IPS DF 6.9 (cell line): Measurements from ENCODE around the gene HOXB3.

Experiments used
- DNase-seq: peaks from one replicate; pipeline ENCODE4 v3.0.0-alpha.2; 2013; ENCODE audit warnings: low read depth, low spot score
- H3K27ac ChIP-seq: one replicate; pipeline ENCODE4 v1.5.1; 2013; ENCODE audit warnings: low read length, control low read depth
- H3K27me3 ChIP-seq: 2 replicates; pipeline ENCODE4 v1.6.1; 2013; ENCODE audit warnings: mild to moderate bottlenecking, low read length; ENCODE audit not compliant: control insufficient read depth, insufficient read depth
- H3K36me3 ChIP-seq: 2 replicates; pipeline ENCODE4 v1.6.1; 2013; ENCODE audit warnings: low read length; ENCODE audit not compliant: control insufficient read depth, insufficient read depth
- H3K4me1 ChIP-seq: 2 replicates; pipeline ENCODE4 v1.6.1; 2013; ENCODE audit warnings: low read length; ENCODE audit not compliant: control insufficient read depth, insufficient read depth
- H3K4me3 ChIP-seq: 2 replicates; pipeline ENCODE4 v1.5.1; 2013; ENCODE audit warnings: mild to moderate bottlenecking, low read length
- H3K9me3 ChIP-seq: 2 replicates; pipeline ENCODE4 v1.6.1; 2013; ENCODE audit warnings: low read length, inconsistent platforms; ENCODE audit not compliant: control insufficient read depth, insufficient read depth
- WGBS: extraction: QIAGEN DNeasy Blood & Tissue Kit; methylation state at CpG from one replicate; pipeline ENCODE4 v1.1.7; 2013; ENCODE audit warnings: mixed read lengths, missing lambda C conversion rate; ENCODE audit not compliant: insufficient read length, insufficient coverage; 5-methylcytosine and 5-hydroxymethylcytosine counted together

The HOXB3 gene

DNA sequence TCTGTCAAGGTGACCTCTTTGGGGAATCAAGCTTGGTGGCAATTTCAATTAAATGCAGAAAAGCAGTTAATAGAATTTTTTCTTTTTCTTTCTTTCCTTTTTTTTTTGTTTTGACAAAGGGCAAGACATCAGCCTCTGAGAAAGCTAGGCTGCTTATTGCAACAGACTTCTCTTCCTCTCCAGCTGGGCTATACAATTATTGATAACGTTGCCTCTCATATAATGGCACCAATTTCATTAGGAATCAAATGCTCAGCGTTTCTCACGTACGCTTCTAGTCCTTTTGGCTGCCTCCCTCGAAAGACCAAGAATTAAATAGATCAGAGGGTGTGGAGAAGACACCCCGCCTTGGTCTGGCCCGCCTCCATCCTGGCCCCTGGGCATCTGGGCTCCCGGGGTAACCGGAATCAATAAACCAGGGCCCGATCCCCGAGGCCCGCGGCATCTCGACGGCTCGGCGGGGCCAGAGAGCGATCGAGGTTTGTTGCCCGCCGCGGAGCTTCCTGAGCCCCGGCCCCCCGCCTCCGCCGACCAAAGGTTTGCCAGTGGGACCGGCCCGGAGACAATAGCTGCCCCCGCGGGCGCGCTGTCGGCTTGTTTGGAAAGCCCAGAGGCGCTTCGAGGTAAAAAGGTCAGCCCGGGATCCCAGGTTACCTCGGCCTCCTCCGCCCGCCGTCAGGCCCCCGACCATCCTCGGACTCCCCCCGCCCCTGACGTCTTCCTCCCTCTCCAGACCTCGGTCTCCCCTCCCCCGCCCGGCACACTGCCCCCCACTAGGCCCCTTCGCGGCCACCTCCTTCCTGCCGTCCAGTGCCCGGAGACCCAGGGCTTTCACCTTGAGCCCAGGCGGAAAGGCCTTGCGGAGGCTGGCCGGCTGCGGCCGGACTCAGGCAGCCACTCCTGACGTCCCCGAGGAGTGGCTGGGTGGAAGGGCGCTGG is 63.2 kb downstream of the HOXB3 start:
- Histone ChIP-seq H3K9me3 (no peaks in the 10 kb centered on the region), H3K36me3 (no peaks in the 10 kb centered on the region), H3K4me1 (peaks cover 26% of the 10 kb centered on the region), H3K4me3 (peak overlapping the region; percentile 22; the same call in 1 of the 2 replicates), H3K27ac (no peak overlapping the region), H3K27me3 (peaks cover 59% of the 10 kb centered on the region)
- DNase-seq = no peak
- no CpG with 5 or more reads among the region's 59 CpGs for WGBS

- Histone ChIP-seq H3K9me3 (no peaks in the 10 kb centered on the region), H3K27me3 (peaks cover 34% of the 10 kb centered on the region), H3K4me3 (no peak overlapping the region), H3K4me1 (peaks cover 10% of the 10 kb centered on the region), H3K36me3 (no peaks in the 10 kb centered on the region), H3K27ac (no peak overlapping the region)
- DNase-seq = no peak
- no CpG with 5 or more reads among the region's 6 CpGs for WGBS
These were observed 67.0 kb downstream of the HOXB3 start for GRCh38 chr17:48523010-48523409.

DNA sequence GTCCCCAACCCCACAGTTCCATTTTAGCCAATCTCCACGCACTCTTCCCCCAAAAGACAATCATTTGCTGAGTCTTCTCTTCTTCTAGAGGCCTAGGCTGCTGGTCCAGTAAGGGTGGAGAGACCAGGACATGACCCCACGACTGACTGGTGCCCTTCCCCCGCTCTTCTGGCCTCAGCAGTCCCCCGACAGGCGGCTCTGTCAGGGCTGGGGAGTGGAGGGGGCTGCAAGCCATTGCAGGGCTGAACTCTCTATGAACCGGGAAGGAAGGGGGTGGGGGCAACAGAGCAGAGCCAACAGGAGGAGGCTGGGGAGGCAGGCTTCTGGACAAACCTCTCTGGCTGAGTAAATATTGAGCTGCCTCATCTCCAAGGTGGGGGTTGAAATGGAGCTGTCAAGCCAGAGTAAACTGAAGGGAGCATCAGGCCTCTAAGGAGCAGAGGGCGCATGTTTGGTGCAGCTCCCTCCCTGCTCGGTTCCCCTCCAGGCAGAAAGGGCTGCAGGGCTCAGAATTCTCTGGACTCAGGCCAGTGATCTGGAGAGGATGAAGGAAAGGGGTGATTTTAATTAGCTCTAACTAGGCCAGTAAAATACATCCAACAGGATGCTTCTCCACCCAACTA is 67.9 kb downstream of the HOXB3 start:
- H3K36me3 ChIP-seq = no peaks in the 10 kb centered on the region
- H3K27ac ChIP-seq = no peak overlapping the region
- H3K4me1 ChIP-seq = peaks cover 8% of the 10 kb centered on the region
- peaks cover 29% of the 10 kb centered on the region for H3K27me3 ChIP-seq
- H3K4me3 ChIP-seq = no peak overlapping the region
- H3K9me3 ChIP-seq = no peaks in the 10 kb centered on the region
- no CpG with 5 or more reads among the region's 8 CpGs for WGBS
- no peak for DNase-seq

GRCh38 chr17:48520631-48521079 is 69.4 kb downstream of the HOXB3 start:
- DNase-seq = no peak
- Histone ChIP-seq H3K27ac (no peak overlapping the region), H3K36me3 (no peaks in the 10 kb centered on the region), H3K9me3 (no peaks in the 10 kb centered on the region), H3K4me3 (no peak overlapping the region), H3K27me3 (peaks cover 20% of the 10 kb centered on the region; the same call in 1 of the 2 replicates), H3K4me1 (peaks cover 9% of the 10 kb centered on the region)
- WGBS = no CpG with 5 or more reads among the region's 1 CpG

DNA sequence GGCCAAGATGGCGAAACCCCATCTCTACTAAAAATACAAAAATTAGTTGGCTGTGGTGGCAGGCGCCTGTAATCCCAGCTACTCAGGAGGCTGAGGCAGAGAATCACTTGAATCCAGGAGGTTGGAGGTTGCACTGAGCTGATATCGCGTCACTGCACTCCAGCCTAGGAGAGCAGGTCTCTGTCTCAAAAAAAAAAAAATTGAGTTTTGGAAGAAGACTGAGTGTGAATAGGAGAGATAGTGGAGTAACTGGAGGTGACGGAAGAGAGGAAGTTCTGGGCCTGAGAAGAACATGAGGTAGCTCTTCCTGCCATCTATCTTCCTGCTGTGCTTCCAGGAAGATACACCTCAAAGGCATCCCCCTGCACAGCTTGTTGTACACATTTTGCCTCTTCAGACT is 70.6 kb downstream of the HOXB3 start:
- Histone ChIP-seq H3K9me3 (no peaks in the 10 kb centered on the region), H3K36me3 (no peaks in the 10 kb centered on the region), H3K4me3 (no peak overlapping the region), H3K4me1 (peaks cover 9% of the 10 kb centered on the region), H3K27me3 (peaks cover 16% of the 10 kb centered on the region; the same call in 1 of the 2 replicates), H3K27ac (no peak overlapping the region)
- no peak for DNase-seq
- WGBS = no CpG with 5 or more reads among the region's 5 CpGs

- WGBS = no CpG with 5 or more reads among the region's 3 CpGs
- Histone ChIP-seq H3K36me3 (no peaks in the 10 kb centered on the region), H3K4me1 (peaks cover 9% of the 10 kb centered on the region), H3K9me3 (no peaks in the 10 kb centered on the region), H3K27me3 (peaks cover 7% of the 10 kb centered on the region; the same call in 1 of the 2 replicates), H3K4me3 (no peak overlapping the region), H3K27ac (no peak overlapping the region)
- no peak for DNase-seq
These were observed 72.6 kb downstream of the HOXB3 start for GRCh38 chr17:48517478-48517877.

GRCh38 chr17:48515925-48516900 is 73.8 kb downstream of the HOXB3 start:
- no CpG with 5 or more reads among the region's 3 CpGs for WGBS
- H3K27ac ChIP-seq = no peak overlapping the region
- no peak overlapping the region for H3K4me3 ChIP-seq
- no peaks in the 10 kb centered on the region for H3K9me3 ChIP-seq
- no peak for DNase-seq
- no peaks in the 10 kb centered on the region for H3K36me3 ChIP-seq
- peaks cover 5% of the 10 kb centered on the region; the same call in 1 of the 2 replicates for H3K4me1 ChIP-seq
- peaks cover 3% of the 10 kb centered on the region; the same call in 1 of the 2 replicates for H3K27me3 ChIP-seq

DNA sequence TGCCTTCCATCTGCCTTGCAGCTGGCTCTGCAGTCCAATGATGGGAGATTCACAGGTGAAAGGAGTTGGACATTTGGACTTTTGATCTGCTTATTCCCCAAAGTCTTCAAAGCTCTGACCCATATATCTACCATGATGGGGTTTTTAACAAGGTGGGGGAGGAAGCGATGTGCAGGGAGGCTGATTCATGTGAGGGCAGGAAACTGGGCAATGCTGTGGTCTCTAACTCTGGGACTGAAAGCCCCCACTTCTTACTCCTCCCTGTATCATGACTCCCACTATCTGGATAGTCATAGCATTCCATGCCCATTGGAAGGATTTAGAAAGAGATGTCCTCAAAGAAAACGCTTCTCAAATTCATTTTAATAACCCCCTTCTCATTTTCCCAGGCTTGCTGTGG is 75.6 kb downstream of the HOXB3 start:
- peaks cover under 1% of the 10 kb centered on the region; the same call in 1 of the 2 replicates for H3K27me3 ChIP-seq
- no peak overlapping the region for H3K4me3 ChIP-seq
- no peak for DNase-seq
- no peaks in the 10 kb centered on the region for H3K36me3 ChIP-seq
- peaks cover 1% of the 10 kb centered on the region; the same call in 1 of the 2 replicates for H3K4me1 ChIP-seq
- no peaks in the 10 kb centered on the region for H3K9me3 ChIP-seq
- no CpG with 5 or more reads among the region's 2 CpGs for WGBS
- no peak overlapping the region for H3K27ac ChIP-seq

DNA sequence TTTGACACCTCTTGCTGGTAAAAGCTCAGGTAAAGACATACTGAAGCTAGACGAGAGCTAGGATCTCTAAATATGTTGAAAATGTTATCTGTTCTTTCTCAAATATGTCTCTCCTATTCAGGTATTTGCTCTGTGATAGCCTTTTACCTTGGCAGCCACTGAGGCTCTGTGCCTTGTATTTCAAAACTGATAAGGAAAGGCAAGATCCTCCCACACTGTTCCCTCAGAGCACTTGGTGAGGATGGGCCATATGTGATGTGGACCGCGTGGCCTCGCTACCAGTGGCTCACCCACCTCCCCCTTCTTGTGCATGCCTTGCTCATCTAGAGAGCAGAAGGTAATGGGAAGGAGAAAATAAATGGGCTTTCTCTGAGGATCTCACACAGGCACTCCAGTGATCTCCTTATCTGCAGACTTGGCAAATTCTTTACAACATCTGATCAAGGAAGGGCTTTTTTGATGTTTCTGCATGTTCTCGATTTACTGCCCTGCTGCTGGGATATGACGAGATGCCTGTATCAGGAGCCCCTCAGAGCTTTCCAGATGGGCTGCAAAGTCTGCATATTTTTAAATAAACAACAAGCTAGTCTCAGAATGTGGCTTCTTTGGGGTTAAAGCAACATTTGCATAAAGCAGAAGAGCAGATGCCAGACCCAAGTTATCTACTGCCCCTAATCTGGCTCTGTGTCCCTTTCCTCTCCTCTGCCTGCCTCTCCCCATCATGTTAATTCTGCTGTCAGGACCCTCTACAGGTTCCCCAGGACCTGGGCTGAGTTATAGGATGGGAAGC is 76.2 kb downstream of the HOXB3 start:
- H3K9me3 ChIP-seq = no peaks in the 10 kb centered on the region
- DNase-seq = no peak
- no peaks in the 10 kb centered on the region for H3K27me3 ChIP-seq
- H3K36me3 ChIP-seq = no peaks in the 10 kb centered on the region
- H3K27ac ChIP-seq = no peak overlapping the region
- no peak overlapping the region for H3K4me3 ChIP-seq
- H3K4me1 ChIP-seq = peaks cover 1% of the 10 kb centered on the region; the same call in 1 of the 2 replicates
- no CpG with 5 or more reads among the region's 6 CpGs for WGBS
